GM13976 (cell line): Measurements from ENCODE around the gene ZNF579.
A peak's percentile ranks its signal among the peaks of the same experiment; 100 is the strongest.

Experiments used
- DNase-seq: peaks from one replicate; pipeline ENCODE4 v3.0.0; 2012; ENCODE audit warnings: low spot score
- in situ Hi-C: fragments of 300-500 bp; cut with MboI; formaldehyde crosslinking; loops from one replicate; pipeline ENCODE4 v1.12.0; 2022; ENCODE audit warnings: low sequenced_read_pairs, mixed read lengths, inconsistent platforms; ENCODE audit not compliant: unreplicated experiment
- TF ChIP-seq, protein P1 (sequence below): IDR thresholded peaks from 2 replicates; pipeline ENCODE4 v1.5.1; 2012; ENCODE audit warnings: borderline replicate concordance, mild to moderate bottlenecking; ENCODE audit not compliant: insufficient read depth; ENCODE audit errors: extremely low read depth, missing control alignments, control extremely low read depth

ZNF579 gene

DNA sequence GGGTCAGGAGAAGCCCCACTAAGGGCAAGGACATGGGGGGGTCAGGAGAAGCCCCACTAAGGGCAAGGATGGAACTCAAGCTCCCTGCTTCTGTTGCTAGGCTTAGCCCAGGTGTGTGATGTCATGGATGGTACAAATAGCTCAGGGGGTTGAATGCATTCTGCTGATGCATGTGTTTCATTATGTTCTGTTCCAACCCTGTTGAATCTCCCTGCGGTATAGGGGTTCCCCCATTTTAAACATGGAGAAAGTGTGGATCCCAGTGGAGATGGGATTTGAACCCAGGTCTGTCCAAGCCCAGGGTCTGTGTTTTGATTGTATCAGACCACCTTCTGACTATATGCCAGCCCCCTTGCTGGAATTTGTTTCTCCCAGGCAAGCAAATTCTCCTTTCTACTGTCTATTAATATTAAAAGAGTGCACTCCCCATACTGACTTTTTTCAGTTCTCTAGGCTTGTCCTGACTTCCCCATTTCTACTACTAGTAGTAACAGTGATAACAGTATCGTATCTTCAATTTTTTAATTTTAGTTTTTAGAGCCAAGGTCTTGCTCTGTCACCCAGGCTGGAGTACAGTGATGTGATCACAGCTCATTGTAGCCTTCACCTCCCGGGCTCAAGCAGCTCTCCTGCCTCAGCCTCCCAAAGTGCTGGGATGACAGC, 31.5 kb upstream of the ZNF579 start:
- TF ChIP-seq, protein P1, sequence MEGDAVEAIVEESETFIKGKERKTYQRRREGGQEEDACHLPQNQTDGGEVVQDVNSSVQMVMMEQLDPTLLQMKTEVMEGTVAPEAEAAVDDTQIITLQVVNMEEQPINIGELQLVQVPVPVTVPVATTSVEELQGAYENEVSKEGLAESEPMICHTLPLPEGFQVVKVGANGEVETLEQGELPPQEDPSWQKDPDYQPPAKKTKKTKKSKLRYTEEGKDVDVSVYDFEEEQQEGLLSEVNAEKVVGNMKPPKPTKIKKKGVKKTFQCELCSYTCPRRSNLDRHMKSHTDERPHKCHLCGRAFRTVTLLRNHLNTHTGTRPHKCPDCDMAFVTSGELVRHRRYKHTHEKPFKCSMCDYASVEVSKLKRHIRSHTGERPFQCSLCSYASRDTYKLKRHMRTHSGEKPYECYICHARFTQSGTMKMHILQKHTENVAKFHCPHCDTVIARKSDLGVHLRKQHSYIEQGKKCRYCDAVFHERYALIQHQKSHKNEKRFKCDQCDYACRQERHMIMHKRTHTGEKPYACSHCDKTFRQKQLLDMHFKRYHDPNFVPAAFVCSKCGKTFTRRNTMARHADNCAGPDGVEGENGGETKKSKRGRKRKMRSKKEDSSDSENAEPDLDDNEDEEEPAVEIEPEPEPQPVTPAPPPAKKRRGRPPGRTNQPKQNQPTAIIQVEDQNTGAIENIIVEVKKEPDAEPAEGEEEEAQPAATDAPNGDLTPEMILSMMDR, result no peak
- DNase-seq, result no peak
- in situ Hi-C loops, result no loop called here

DNA sequence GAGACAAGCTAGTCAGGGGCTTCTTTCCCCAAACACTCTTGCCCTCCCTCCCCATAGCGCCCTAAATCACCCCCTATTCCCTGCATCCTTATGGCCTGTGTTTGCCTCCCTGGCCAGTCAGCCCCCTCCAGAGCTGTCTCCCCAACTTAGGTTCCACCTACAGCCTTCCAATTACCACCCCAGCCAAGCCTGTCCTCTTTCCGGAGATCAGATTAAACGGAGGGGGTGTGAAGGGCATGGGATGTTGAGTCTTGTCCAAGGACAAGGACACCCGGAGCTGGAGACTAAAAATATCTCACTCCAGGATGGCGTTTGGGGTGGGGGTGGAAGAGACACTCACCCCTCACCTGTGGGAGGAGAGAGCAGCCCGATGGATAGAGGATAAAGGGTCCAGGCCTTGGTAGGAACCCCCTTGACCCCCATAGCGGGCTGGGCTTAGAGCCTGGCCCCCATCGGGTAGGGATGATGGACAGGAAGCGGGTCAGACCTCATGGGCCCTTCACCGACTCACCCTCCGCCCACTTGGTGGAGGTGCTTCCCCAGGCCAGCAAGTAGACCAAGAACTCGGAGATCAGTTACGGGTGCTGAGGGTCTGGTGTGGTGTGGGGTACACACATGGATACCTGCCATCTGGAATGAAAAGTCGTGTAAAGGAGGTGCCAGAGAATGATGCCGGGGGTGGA, 30.8 kb upstream of the ZNF579 start:
- in situ Hi-C loops, result no loop called here
- TF ChIP-seq, protein P1, result no peak
- DNase-seq, result no peak

DNA sequence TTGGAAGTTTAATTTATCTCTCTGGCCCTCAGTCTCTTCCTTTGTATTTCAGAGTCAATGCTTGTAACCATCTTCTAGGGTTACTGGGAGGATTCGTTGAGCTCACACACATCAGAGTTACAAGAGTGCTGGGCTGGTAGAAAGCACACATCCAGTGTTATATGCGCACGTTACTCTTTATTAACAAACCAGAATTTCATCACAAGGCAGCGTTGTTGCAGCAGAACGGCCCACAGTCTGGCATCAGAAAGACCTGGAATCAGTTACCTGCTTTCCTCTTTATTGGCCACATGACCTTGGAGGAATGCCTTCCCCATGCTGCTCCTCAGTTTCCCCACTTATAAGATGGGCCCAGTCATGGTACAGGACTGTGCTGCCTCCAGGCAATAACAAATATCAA, 28.7 kb upstream of the ZNF579 start:
- no peak for DNase-seq
- in situ Hi-C loops, result no loop called here
- TF ChIP-seq, protein P1, result no peak

DNA sequence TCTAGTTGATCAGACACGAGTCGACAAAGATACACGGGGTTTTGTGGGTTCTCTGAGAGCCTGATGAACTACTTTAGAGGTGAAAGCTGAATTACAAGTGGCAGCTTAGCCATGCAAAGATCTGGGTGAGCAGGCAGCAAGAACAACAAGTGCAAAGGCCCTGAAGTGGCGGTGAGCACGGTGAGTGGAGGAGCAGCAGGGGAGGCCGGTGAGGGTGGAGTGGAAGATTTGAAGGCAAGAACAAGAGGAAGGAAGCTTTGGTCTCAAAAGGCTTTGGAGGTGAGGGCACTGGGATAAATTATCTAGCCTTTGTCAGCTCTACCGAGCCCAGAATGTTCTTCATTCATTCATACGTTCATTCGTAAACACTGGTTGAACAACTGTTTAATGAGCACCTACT, 26.2 kb upstream of the ZNF579 start:
- DNase-seq, result no peak
- TF ChIP-seq, protein P1, result no peak
- in situ Hi-C loops, result no loop called here

DNA sequence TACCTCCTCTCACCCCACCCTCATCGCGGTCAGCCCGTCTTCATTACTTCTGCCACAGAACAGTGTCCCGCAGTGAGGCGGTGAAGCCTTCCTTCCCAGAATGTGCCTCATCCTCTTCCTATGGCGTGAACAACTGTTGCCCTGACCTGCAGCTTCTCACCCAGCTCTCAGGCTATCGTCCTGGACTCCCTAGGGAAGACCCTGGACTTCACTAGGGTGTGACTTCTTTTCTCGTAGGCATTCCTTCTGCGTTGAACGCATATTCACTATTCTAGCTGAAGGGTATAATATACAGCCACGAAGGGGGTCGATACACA, 25.8 kb upstream of the ZNF579 start:
- no peak for DNase-seq
- TF ChIP-seq, protein P1, result no peak
- in situ Hi-C loops, result no loop called here

DNA sequence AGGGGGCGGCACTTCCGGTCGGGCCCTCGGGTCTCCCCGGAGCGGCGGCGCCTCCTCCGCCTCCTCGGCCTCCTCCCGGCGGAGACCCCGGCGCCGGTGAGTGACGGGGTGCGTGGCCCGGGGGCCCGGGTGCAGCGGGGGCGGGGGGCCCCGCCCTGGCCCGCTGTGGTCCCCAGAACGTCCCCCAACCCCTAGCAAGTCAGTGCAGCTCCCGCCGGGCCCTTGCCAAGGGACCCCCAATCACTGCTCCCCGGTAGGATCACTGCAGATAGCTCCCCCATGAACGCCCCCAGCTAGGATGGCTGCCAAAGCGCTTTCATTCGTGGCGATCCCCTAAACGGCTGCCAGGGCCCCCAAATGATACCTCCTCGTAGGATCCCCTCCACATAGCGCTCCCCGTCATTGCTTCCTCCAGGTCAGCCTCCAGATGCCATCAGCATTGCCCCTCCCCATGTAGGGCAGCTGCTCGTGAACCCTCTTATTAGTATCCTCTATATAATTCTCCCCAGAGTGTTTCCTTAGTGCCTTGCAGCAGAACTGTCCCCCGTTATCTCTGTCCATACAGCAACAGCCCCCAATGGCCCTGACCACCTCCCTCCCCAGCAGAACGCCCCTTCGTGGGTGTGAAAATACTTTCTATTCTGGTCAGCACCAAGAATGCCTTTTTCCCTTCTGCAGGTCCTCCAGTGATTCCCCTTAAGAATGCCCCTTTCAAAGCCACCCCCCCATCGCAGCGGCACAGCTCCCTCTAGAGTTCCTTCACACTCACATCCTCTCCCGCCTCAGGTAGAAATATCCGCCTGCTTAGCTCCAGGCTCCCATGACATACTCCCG, 25.2 kb upstream of the ZNF579 start, which contains the start of gene ZNF865:
TSS of gene ZNF865 (plus strand) at position 11 of the 834 bp plus-strand sequence. CDS start 7,972 bp downstream, outside the sequence.
- TF ChIP-seq, protein P1, result peak; percentile 77
- DNase-seq, result peak; percentile 78
- in situ Hi-C loops, result no loop called here
